Keratinocyte (primary cell): ENCODE measurements around the gene ACTR3.

Experiments used
- EZH2 ChIP-seq: IDR thresholded peaks from one replicate; pipeline ENCODE4 v1.6.1; 2012; ENCODE audit warnings: inconsistent platforms, mild to moderate bottlenecking, low read length, moderate library complexity
- TF ChIP-seq, protein P1 (sequence below), 3 experiments: IDR thresholded peaks in 1 of 3; conservative IDR thresholded peaks in 1 of 3; optimal IDR thresholded peaks in 1 of 3; 2 replicates in 2 of 3; 3 replicates in 1 of 3; pipeline versions ENCODE3 to v1.5.1; 2011; ENCODE audit warnings: low read length in 3 of 3, mild to moderate bottlenecking in 3 of 3, moderate library complexity in 2 of 3, control low read depth in 1 of 3, inconsistent platforms in 1 of 3; ENCODE audit not compliant: insufficient read depth in 2 of 3; ENCODE audit errors: extremely low read depth in 1 of 3

GRCh38 chr2:113996671-113997594 is 107.0 kb downstream of the ACTR3 start:
- TF ChIP-seq, protein P1, sequence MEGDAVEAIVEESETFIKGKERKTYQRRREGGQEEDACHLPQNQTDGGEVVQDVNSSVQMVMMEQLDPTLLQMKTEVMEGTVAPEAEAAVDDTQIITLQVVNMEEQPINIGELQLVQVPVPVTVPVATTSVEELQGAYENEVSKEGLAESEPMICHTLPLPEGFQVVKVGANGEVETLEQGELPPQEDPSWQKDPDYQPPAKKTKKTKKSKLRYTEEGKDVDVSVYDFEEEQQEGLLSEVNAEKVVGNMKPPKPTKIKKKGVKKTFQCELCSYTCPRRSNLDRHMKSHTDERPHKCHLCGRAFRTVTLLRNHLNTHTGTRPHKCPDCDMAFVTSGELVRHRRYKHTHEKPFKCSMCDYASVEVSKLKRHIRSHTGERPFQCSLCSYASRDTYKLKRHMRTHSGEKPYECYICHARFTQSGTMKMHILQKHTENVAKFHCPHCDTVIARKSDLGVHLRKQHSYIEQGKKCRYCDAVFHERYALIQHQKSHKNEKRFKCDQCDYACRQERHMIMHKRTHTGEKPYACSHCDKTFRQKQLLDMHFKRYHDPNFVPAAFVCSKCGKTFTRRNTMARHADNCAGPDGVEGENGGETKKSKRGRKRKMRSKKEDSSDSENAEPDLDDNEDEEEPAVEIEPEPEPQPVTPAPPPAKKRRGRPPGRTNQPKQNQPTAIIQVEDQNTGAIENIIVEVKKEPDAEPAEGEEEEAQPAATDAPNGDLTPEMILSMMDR (optimal IDR thresholded peaks at IDR 0.05 in 1 of 3, IDR thresholded peaks at IDR 0.05 in 1 of 3, conservative IDR thresholded peaks at IDR 0.05 in 1 of 3; ENCODE audit: extremely low read depth in 1 of 3, insufficient read depth in 2 of 3, low read length in 3 of 3), result no peak
- TF ChIP-seq EZH2, result no peak
